K562 (cell line): ENCODE data around the gene LRRC4. TPM values are rescaled to one million over a fixed set of nuclear protein-coding genes. Genes with fewer than 3 reads are reported as not detected.

Experiments
- ATAC-seq: fragments of 200-7000 bp; cut with Tn5 transposase; 3 replicates; pipeline ENCODE4 v1.9.1; 2020; ENCODE audit warnings: moderate library complexity
- BruUV-seq: library from RNA; stranded (reverse); fragments of 400-500 nt; replicated peaks from 2 replicates; lab custom pipeline; 2021; lab: Mats Ljungman, UMichigan
- CTCF ChIA-PET: fragments of 300-600 bp; formaldehyde crosslinking; extraction: SDS; loops from one replicate; lab custom pipeline; 2021; ENCODE audit warnings: low intra/inter-chr PET ratio; lab: Yijun Ruan, JAX
- POLR2A ChIA-PET: fragments of 300-600, 350-650 bp; sonication (Branson Sonifier 250); formaldehyde crosslinking; extraction: SDS; loops from one replicate; lab custom pipeline; 2021; ENCODE audit warnings: antibody characterized with exemption, inconsistent platforms; lab: Yijun Ruan, JAX
- DNase-seq, 4 experiments: peaks; one replicate each; pipeline versions ENCODE4 v3.0.0 to v3.0.0-alpha.2; 2011 to 2018; ENCODE audit warnings: low spot score in 3 of 4, mixed read lengths in 3 of 4; ENCODE audit errors: extremely low read depth in 1 of 4
- FAIRE-seq: peaks from 2 replicates; lab custom pipeline; 2011; peaks lifted over from hg19 to GRCh38; lab: Jason Lieb, UNC
- H2AFZ ChIP-seq: 2 replicates; pipeline ENCODE4 v1.6.0; 2011; ENCODE audit warnings: low read depth, low read length, control low read depth, inconsistent platforms
- H3K27ac ChIP-seq: fragments of 200-600 bp; 3 replicates; pipeline ENCODE4 v1.8.0; 2011; ENCODE audit warnings: low read depth, mild to moderate bottlenecking, control low read depth, inconsistent platforms, low read length, moderate library complexity, mixed read lengths; ENCODE audit errors: extremely low read depth
- H3K27me3 ChIP-seq, 2 experiments: fragments of 300-600 bp in 1 of 2; 2 replicates in 1 of 2; 3 replicates in 1 of 2; pipeline versions ENCODE4 v1.6.0 to v1.8.0; 2011; ENCODE audit warnings: inconsistent platforms in 2 of 2, low read length in 2 of 2, mild to moderate bottlenecking in 1 of 2, mixed read lengths in 1 of 2, moderate library complexity in 1 of 2; ENCODE audit not compliant: control insufficient read depth in 2 of 2, insufficient read depth in 2 of 2
- H3K36me3 ChIP-seq: fragments of 300-600 bp; 3 replicates; pipeline ENCODE4 v1.8.0; 2011; ENCODE audit warnings: mild to moderate bottlenecking, low read length, inconsistent platforms; ENCODE audit not compliant: control insufficient read depth, insufficient read depth
- H3K4me1 ChIP-seq, 2 experiments: fragments of 200-600 bp in 1 of 2; replicated peaks in 1 of 2; 2 replicates in 1 of 2; 3 replicates in 1 of 2; pipeline versions ENCODE4 v1.5.1 to v1.8.0; 2011; ENCODE audit warnings: inconsistent platforms in 2 of 2, low read length in 2 of 2, mild to moderate bottlenecking in 1 of 2, mixed read lengths in 1 of 2, moderate library complexity in 1 of 2; ENCODE audit not compliant: control insufficient read depth in 2 of 2, insufficient read depth in 2 of 2
- H3K4me2 ChIP-seq: 2 replicates; pipeline ENCODE4 v1.6.1; 2011; ENCODE audit warnings: low read length, control low read depth, inconsistent platforms, mixed read lengths; ENCODE audit not compliant: insufficient read depth
- H3K4me3 ChIP-seq: fragments of 200-600 bp; sonication (generic), shearing (Covaris generic); 2 replicates; pipeline ENCODE4 v1.5.1; 2016; ENCODE audit warnings: control low read depth, inconsistent platforms
- H3K79me2 ChIP-seq: fragments of 200-600 bp; 3 replicates; pipeline ENCODE4 v1.8.0; 2011; ENCODE audit warnings: low read length, inconsistent platforms; ENCODE audit not compliant: control insufficient read depth, insufficient read depth
- H3K9ac ChIP-seq, 2 experiments: 2 replicates each; pipeline versions ENCODE4 v1.6.0 to v1.6.1; 2011; ENCODE audit warnings: low read depth in 2 of 2, low read length in 2 of 2, control low read depth in 1 of 2, inconsistent platforms in 1 of 2, mild to moderate bottlenecking in 1 of 2, mixed read lengths in 1 of 2; ENCODE audit not compliant: insufficient read depth in 1 of 2
- H3K9me1 ChIP-seq: one replicate; pipeline ENCODE4 v1.6.0; 2011; ENCODE audit warnings: inconsistent platforms, mild to moderate bottlenecking, low read length, moderate library complexity; ENCODE audit not compliant: control insufficient read depth, insufficient read depth
- H3K9me3 ChIP-seq: replicated peaks from 2 replicates; pipeline ENCODE4 v1.5.1; 2011; ENCODE audit warnings: low read depth, low read length, inconsistent platforms; ENCODE audit not compliant: control insufficient read depth, insufficient read depth
- H4K20me1 ChIP-seq: replicated peaks from 2 replicates; pipeline ENCODE4 v1.6.1; 2011; ENCODE audit warnings: low read length, inconsistent platforms, mixed read lengths; ENCODE audit not compliant: control insufficient read depth, insufficient read depth
- CEBPG ChIP-seq, 3 experiments: fragments of 200-800 bp in 1 of 3; sonication (Bioruptor generic) in 1 of 3; sonication (generic) in 1 of 3; formaldehyde crosslinking in 1 of 3; IDR thresholded peaks in 2 of 3; conservative IDR thresholded peaks in 1 of 3; 2 replicates each; pipeline versions ENCODE4 v1.6.1 to v1.8.0; 2016 to 2022; ENCODE audit warnings: missing compliant biosample characterization in 2 of 3, missing genetic modification characterization in 2 of 3, mild to moderate bottlenecking in 1 of 3, missing genetic modification reagents in 1 of 3
- FOXA1 ChIP-seq: fragments of 450-650 bp; IDR thresholded peaks from 2 replicates; pipeline ENCODE4 v1.6.1; 2016; ENCODE audit warnings: mild to moderate bottlenecking, borderline replicate concordance
- NR2C2 ChIP-seq, 2 experiments: fragments of 200-800 bp in 1 of 2; sonication (Bioruptor generic) in 1 of 2; sonication (generic) in 1 of 2; formaldehyde crosslinking in 1 of 2; IDR thresholded peaks; 2 replicates each; pipeline versions ENCODE4 v1.6.1 to v1.8.0; 2016 to 2022; ENCODE audit warnings: mild to moderate bottlenecking in 1 of 2, missing compliant biosample characterization in 1 of 2, missing genetic modification characterization in 1 of 2, missing genetic modification reagents in 1 of 2
- POLR2G ChIP-seq: fragments of 200-400 bp; formaldehyde crosslinking; IDR thresholded peaks from 2 replicates; pipeline ENCODE4 v1.6.1; 2017; ENCODE audit warnings: low read depth, mild to moderate bottlenecking, antibody characterized with exemption, low read length, moderate library complexity
- ZNF3 ChIP-seq: fragments of 250-450 bp; sonication (Bioruptor Pico); IDR thresholded peaks from 2 replicates; pipeline ENCODE4 v1.5.0; 2021; ENCODE audit warnings: mild to moderate bottlenecking, moderate library complexity
- WGBS: fragments of 100-300 bp; shearing (Covaris generic); methylation state at CpG from one replicate; pipeline ENCODE4 v1.1.6; 2016; ENCODE audit warnings: low coverage, mixed read lengths; ENCODE audit not compliant: insufficient coverage; ENCODE audit errors: missing lambda C conversion rate; 5-methylcytosine and 5-hydroxymethylcytosine counted together
- in situ Hi-C: fragments of 300-500 bp; cut with MboI; formaldehyde crosslinking; loops from 4 replicates; pipeline ENCODE4 v1.15.0; 2018; ENCODE audit warnings: inconsistent platforms, mixed read lengths
- intact Hi-C: fragments of 100-400 bp; cut with micrococcal nuclease; formaldehyde crosslinking; loops from 2 replicates; pipeline ENCODE4 v1.14.2; 2022
- polyA plus RNA-seq, 8 experiments: library from polyadenylated mRNA; depleted of rRNA in 4 of 8; stranded (reverse) in 5 of 8; unstranded in 3 of 8; fragments of >200 nt; fragmentation: Nextera tagmentation in 2 of 8; fragmentation: Illumina TruSeq in 1 of 8; extraction: Ambion mirVana in 2 of 8; extraction: Trizol in 1 of 8; gene quantifications; 2 replicates each; pipeline versions ENCODE4 v1.2.1 to v1.2.3, GENCODE V29; 2011 to 2014; ENCODE audit warnings: inconsistent platforms in 1 of 8, missing spikeins in 1 of 8
- total RNA-seq, 7 experiments: library from RNA; depleted of rRNA in 6 of 7; stranded (reverse); fragments of >200 nt in 6 of 7; fragmentation: Illumina TruSeq in 2 of 7; extraction: Trizol in 2 of 7; gene quantifications; 2 replicates each; pipeline versions ENCODE4 v1.2.1 to v1.2.3, GENCODE V29; 2011 to 2021; ENCODE audit warnings: low replicate concordance in 1 of 7
- TF ChIP-seq, protein P1 (sequence below): fragments of 450-650 bp; formaldehyde crosslinking; IDR thresholded peaks from 2 replicates; pipeline ENCODE4 v1.4.0; 2020; ENCODE audit warnings: mild to moderate bottlenecking, mixed read lengths
- TF ChIP-seq, protein P2 (sequence below): fragments of 450-650 bp; formaldehyde crosslinking; IDR thresholded peaks from 2 replicates; pipeline ENCODE4 v1.4.0; 2020; ENCODE audit warnings: mild to moderate bottlenecking, moderate library complexity

The LRRC4 gene
- total and polyA plus RNA-seq, 9 of the 15 experiments (the other 6 are each of a cell fraction or from before 2014, with no cell fraction given), result 0.04 to 0.11 TPM; not detected in 7

- Histone ChIP-seq H3K4me2 (no peak overlapping the region), H3K9me3 (no peaks in the 10 kb centered on the region), H4K20me1 (peaks cover 9% of the 10 kb centered on the region; the same call in 1 of the 2 replicates), H3K27ac (no peak overlapping the region), H3K4me1 (peaks cover 0 to 10% of the 10 kb centered on the region in 2 experiments; a peak in 2 of 5 replicates), H3K9ac (peak overlapping the region in 1 of 2 experiments; percentile 70; a peak in 1 of 4 replicates), H2AFZ (no peak overlapping the region), H3K36me3 (peaks cover 78% of the 10 kb centered on the region), H3K27me3 (no peaks in the 10 kb centered on the region), H3K9me1 (no peaks in the 10 kb centered on the region), H3K4me3 (no peak overlapping the region), H3K79me2 (no peaks in the 10 kb centered on the region)
- ChIA-PET CTCF (no interaction called here), POLR2A (interaction anchor here (1.4 kb wide), 1 partner anchor 9 kb away, joined by 7 read pairs; no protein-coding TSS in a partner anchor)
- ATAC-seq, result no peak
- no TSS peak for BruUV-seq
- DNase-seq, result no peak
- intact Hi-C loops, result no loop called here
- TF ChIP-seq, protein P1, sequence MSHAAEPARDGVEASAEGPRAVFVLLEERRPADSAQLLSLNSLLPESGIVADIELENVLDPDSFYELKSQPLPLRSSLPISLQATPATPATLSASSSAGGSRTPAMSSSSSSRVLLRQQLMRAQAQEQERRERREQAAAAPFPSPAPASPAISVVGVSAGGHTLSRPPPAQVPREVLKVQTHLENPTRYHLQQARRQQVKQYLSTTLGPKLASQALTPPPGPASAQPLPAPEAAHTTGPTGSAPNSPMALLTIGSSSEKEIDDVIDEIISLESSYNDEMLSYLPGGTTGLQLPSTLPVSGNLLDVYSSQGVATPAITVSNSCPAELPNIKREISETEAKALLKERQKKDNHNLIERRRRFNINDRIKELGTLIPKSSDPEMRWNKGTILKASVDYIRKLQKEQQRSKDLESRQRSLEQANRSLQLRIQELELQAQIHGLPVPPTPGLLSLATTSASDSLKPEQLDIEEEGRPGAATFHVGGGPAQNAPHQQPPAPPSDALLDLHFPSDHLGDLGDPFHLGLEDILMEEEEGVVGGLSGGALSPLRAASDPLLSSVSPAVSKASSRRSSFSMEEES (CRISPR knock-in tag), result no peak
- TF ChIP-seq FOXA1, result no peak
- TF ChIP-seq, protein P2, sequence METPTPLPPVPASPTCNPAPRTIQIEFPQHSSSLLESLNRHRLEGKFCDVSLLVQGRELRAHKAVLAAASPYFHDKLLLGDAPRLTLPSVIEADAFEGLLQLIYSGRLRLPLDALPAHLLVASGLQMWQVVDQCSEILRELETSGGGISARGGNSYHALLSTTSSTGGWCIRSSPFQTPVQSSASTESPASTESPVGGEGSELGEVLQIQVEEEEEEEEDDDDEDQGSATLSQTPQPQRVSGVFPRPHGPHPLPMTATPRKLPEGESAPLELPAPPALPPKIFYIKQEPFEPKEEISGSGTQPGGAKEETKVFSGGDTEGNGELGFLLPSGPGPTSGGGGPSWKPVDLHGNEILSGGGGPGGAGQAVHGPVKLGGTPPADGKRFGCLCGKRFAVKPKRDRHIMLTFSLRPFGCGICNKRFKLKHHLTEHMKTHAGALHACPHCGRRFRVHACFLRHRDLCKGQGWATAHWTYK (CRISPR knock-in tag), result no peak
- TF ChIP-seq POLR2G, result 0 out of 2 replicates have a peak, but pooled peaks have one; percentile 29
- TF ChIP-seq ZNF3, result no peak
- TF ChIP-seq NR2C2 (CRISPR knock-in tag; IDR thresholded peaks at IDR 0.05), result no peak
- TF ChIP-seq NR2C2 (tag; IDR thresholded peaks at IDR 0.05), result no peak
- TF ChIP-seq CEBPG (CRISPR knock-in tag; IDR thresholded peaks at IDR 0.05), result no peak
- TF ChIP-seq CEBPG (tag; conservative IDR thresholded peaks at IDR 0.05 in 1 of 2, IDR thresholded peaks at IDR 0.05 in 1 of 2), result no peak
- 89% methylated on average over 6 of the region's 6 CpGs for WGBS
- no peak for FAIRE-seq
- in situ Hi-C loops, result no loop called here
Observed at GRCh38 chr7:128074736-128075135, 43.5 kb upstream of the LRRC4 start.
